Sigmoid colon (tissue), 4 donors: ENCODE data around the gene NKX1-1.

Experiments
- CTCF ChIP-seq, 4 experiments: fragments of 450-650 bp in 3 of 4; fragments of 200-600 bp in 1 of 4; IDR thresholded peaks; one replicate each; pipeline ENCODE4 v1.5.1; 2016 to 2019; ENCODE audit warnings: antibody characterized with exemption in 4 of 4, mild to moderate bottlenecking in 3 of 4, moderate library complexity in 2 of 4
- POLR2A ChIP-seq, 2 donors: fragments of 450-650 bp; IDR thresholded peaks; one replicate each; pipeline ENCODE4 v1.6.1; 2016; ENCODE audit warnings: antibody characterized with exemption in 2 of 2, mild to moderate bottlenecking in 2 of 2, moderate library complexity in 2 of 2
- POLR2AphosphoS5 ChIP-seq, 4 donors: sonication (generic); formaldehyde crosslinking; IDR thresholded peaks; one replicate each; pipeline ENCODE4 v1.6.1; 2017; ENCODE audit warnings: antibody characterized with exemption in 4 of 4

GRCh38 chr4:1362046-1362445, 44.2 kb downstream of the NKX1-1 start:
- TF ChIP-seq POLR2A (IDR thresholded peaks at IDR 0.05), result no peak
- TF ChIP-seq CTCF (IDR thresholded peaks at IDR 0.05), result no peak
- no peak for TF ChIP-seq POLR2AphosphoS5 (IDR thresholded peaks at IDR 0.05)
